ENCODE data around the gene BCAR3.
A peak's percentile ranks its signal among the peaks of the same experiment; 100 is the strongest.

- TF ChIP-seq POLR2A (IDR thresholded peaks at IDR 0.05) (peak; percentile 37 to 65), CTCF (IDR thresholded peaks at IDR 0.05 in 4 of 5, conservative IDR thresholded peaks at IDR 0.05 in 1 of 5) (no peak)
These were observed 73.2 kb downstream of the BCAR3 start for GRCh38 chr1:93608187-93609109.

All from gastrocnemius medialis (tissue), 4 donors.